GM13976 (cell line): Measurements from ENCODE around the gene MSH3.

ENCODE experiments used
- DNase-seq: peaks from one replicate; pipeline ENCODE4 v3.0.0; 2012; ENCODE audit warnings: low spot score
- in situ Hi-C: fragments of 300-500 bp; cut with MboI; formaldehyde crosslinking; loops from one replicate; pipeline ENCODE4 v1.12.0; 2022; ENCODE audit warnings: low sequenced_read_pairs, mixed read lengths, inconsistent platforms; ENCODE audit not compliant: unreplicated experiment
- TF ChIP-seq, protein P1 (sequence below): IDR thresholded peaks from 2 replicates; pipeline ENCODE4 v1.5.1; 2012; ENCODE audit warnings: borderline replicate concordance, mild to moderate bottlenecking; ENCODE audit not compliant: insufficient read depth; ENCODE audit errors: extremely low read depth, missing control alignments, control extremely low read depth

The MSH3 gene

DNA sequence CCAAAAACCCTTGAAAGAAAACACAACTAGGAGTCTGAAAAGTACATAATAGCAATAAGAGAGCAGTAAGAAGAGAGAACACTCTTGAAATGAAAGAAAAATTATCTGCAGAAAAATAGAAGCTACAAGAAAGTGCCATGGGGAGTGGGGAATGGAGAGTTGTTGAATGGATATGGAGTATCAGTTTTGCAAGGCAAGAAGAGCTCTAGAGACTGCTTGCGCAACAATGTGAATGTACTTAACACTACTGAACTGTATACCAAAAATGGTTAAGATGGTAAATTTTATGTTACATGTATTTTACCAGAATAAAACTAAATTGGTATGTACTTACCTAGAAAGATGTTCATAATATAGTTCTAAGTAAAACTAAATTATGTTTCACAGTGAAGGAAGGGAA lies 251.0 kb downstream of the MSH3 start:
- no peak for DNase-seq
- TF ChIP-seq, protein P1, sequence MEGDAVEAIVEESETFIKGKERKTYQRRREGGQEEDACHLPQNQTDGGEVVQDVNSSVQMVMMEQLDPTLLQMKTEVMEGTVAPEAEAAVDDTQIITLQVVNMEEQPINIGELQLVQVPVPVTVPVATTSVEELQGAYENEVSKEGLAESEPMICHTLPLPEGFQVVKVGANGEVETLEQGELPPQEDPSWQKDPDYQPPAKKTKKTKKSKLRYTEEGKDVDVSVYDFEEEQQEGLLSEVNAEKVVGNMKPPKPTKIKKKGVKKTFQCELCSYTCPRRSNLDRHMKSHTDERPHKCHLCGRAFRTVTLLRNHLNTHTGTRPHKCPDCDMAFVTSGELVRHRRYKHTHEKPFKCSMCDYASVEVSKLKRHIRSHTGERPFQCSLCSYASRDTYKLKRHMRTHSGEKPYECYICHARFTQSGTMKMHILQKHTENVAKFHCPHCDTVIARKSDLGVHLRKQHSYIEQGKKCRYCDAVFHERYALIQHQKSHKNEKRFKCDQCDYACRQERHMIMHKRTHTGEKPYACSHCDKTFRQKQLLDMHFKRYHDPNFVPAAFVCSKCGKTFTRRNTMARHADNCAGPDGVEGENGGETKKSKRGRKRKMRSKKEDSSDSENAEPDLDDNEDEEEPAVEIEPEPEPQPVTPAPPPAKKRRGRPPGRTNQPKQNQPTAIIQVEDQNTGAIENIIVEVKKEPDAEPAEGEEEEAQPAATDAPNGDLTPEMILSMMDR, result no peak
- in situ Hi-C loops, result no loop called here

DNA sequence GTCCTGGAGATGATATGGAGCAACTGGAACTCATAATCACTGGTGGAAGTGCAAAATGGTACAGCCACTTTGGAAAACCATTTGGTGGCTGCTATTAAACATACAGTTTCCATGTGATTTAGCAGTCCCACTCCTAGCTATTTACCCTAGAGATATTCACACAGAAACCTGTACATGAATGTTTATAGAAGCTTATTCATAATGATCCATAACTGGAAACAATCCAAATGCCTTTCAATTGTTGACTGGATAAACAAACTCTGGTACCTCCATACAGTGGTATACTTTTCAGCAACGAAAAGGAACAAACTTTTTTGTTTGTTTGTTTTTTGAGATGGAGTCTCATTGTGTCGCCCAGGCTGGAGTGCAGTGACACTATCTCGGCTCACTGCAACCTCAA lies 258.0 kb downstream of the MSH3 start:
- TF ChIP-seq, protein P1, result no peak
- in situ Hi-C loops, result no loop called here
- no peak for DNase-seq

GRCh38 chr5:80915716-80916115 lies 261.3 kb downstream of the MSH3 start:
- no peak for DNase-seq
- in situ Hi-C loops, result no loop called here
- TF ChIP-seq, protein P1, result no peak

DNA sequence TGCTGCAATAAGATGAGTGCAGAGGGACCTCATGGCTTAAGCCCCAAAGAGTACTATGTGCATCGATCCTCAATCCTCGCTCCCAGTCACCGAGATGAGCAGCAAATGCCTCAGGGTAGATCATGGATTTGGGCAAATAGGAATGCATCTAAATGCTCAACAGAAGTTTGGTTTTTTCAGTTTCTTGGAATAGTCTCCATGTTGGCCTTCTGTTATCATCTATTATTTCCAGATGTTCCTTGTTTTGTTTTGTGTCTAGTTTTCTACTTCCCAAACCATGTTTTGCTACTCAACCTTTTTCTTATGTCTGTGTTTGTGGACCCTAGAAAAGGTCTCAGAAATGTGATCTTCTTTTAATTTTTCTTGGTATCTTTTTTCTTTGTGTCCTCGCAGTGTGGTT lies 262.2 kb downstream of the MSH3 start:
- in situ Hi-C loops, result no loop called here
- TF ChIP-seq, protein P1, result no peak
- no peak for DNase-seq

DNA sequence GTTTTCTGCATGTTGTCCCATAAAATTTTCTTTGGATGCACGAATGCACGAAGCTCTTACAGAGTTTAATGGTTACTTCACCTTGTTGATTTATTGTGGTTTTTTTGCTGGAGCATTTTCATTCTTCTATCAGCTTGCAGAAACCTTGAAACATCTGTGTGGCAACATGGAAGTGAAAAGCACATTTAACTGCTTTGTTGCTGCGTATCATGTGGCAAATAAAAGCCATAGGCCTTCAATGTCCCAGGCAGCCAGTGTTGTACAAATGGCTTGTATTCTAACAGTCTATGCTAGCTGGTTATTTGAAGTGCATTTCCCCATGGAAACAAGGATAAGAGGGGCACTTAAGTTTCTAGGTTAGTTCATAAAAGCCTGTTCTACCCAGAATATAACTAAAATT lies 263.2 kb downstream of the MSH3 start:
- in situ Hi-C loops, result no loop called here
- no peak for DNase-seq
- TF ChIP-seq, protein P1, result no peak

GRCh38 chr5:80919678-80920196 lies 265.3 kb downstream of the MSH3 start:
- TF ChIP-seq, protein P1, result no peak
- in situ Hi-C loops, result no loop called here

GRCh38 chr5:80920333-80920732 lies 265.9 kb downstream of the MSH3 start:
- no peak for DNase-seq
- in situ Hi-C loops, result no loop called here
- TF ChIP-seq, protein P1, result no peak

More at GRCh38 chr5:80919678-80920196, 265.3 kb downstream of the MSH3 start:
- DNase-seq, result no peak
